ENCODE data around the gene LUC7L2.

DNA sequence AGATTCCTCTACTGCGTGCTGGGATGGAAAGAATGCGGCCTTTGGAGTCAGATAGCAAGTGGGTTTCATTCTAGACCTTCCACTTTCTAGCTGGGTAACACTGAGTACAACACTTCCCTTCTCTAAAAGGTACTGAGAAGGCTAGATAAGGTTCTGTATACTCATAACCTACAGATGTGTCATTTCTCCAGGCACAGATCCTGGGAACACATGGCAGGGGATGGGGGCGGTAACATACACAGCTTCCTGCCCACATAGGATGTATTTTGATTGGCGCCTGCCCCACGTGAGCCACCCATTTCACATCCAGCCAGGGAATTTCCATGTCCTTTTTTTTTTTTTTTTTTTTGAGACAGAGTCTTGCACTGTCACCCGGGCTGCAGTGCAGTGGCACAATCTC, 91.9 kb downstream of the LUC7L2 start:
- TF ChIP-seq POLR2A (IDR thresholded peaks at IDR 0.05), result no peak
- TF ChIP-seq, protein P1, sequence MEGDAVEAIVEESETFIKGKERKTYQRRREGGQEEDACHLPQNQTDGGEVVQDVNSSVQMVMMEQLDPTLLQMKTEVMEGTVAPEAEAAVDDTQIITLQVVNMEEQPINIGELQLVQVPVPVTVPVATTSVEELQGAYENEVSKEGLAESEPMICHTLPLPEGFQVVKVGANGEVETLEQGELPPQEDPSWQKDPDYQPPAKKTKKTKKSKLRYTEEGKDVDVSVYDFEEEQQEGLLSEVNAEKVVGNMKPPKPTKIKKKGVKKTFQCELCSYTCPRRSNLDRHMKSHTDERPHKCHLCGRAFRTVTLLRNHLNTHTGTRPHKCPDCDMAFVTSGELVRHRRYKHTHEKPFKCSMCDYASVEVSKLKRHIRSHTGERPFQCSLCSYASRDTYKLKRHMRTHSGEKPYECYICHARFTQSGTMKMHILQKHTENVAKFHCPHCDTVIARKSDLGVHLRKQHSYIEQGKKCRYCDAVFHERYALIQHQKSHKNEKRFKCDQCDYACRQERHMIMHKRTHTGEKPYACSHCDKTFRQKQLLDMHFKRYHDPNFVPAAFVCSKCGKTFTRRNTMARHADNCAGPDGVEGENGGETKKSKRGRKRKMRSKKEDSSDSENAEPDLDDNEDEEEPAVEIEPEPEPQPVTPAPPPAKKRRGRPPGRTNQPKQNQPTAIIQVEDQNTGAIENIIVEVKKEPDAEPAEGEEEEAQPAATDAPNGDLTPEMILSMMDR (IDR thresholded peaks at IDR 0.05), result no peak

All from esophagus squamous epithelium (tissue), 4 donors.